GM10266 (cell line): ENCODE measurements around the gene RAB30.

ENCODE experiments used
- DNase-seq: peaks from one replicate; pipeline ENCODE4 v3.0.0; 2012; ENCODE audit errors: extremely low spot score
- TF ChIP-seq, protein P1 (sequence below): IDR thresholded peaks from 2 replicates; pipeline ENCODE4 v1.5.1; 2012; ENCODE audit warnings: mild to moderate bottlenecking, low read depth; ENCODE audit not compliant: control insufficient read depth, insufficient read depth; ENCODE audit errors: missing control alignments

Gene RAB30

DNA sequence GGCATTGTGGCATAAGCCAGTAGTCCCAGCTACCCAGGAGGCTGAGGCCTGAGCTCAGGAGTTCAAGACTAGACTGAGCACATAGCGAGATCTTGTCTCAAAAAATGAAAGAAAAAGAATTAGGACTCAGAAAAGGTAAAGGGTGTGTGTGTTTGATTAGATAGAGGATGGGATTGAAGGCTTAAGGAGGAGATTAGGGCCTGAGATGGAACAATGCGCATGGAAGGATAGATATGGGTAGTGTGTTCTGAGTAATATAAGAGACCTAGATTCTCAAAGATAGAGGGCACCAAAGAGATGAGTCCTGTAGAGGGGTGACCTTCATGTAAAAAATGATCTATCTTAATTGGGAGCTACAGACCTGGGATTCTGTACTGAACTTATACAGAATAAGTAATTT is 17.3 kb upstream of the RAB30 start:
- DNase-seq = no peak

DNA sequence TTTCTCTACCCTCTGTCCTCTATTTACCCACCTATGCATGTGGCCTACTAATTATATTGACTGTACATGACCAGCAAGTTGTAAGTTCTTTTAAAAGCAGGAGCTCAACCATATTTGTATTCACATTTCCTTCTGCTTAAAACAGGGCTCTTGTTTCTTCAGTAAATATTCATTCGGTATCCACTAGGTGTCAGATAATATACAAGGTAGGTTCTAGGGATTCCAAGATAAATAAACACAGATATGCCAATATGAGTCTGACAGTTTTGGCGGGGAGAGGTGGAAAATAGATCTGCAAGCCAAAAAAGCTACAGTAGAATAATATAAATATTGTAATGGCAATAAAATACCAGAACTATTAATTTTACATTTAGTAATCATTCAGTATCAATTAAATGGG is 15.3 kb upstream of the RAB30 start:
- no peak for DNase-seq

More for the DNA sequence above, 17.3 kb upstream of the RAB30 start:
- TF ChIP-seq, protein P1, sequence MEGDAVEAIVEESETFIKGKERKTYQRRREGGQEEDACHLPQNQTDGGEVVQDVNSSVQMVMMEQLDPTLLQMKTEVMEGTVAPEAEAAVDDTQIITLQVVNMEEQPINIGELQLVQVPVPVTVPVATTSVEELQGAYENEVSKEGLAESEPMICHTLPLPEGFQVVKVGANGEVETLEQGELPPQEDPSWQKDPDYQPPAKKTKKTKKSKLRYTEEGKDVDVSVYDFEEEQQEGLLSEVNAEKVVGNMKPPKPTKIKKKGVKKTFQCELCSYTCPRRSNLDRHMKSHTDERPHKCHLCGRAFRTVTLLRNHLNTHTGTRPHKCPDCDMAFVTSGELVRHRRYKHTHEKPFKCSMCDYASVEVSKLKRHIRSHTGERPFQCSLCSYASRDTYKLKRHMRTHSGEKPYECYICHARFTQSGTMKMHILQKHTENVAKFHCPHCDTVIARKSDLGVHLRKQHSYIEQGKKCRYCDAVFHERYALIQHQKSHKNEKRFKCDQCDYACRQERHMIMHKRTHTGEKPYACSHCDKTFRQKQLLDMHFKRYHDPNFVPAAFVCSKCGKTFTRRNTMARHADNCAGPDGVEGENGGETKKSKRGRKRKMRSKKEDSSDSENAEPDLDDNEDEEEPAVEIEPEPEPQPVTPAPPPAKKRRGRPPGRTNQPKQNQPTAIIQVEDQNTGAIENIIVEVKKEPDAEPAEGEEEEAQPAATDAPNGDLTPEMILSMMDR = no peak

DNA sequence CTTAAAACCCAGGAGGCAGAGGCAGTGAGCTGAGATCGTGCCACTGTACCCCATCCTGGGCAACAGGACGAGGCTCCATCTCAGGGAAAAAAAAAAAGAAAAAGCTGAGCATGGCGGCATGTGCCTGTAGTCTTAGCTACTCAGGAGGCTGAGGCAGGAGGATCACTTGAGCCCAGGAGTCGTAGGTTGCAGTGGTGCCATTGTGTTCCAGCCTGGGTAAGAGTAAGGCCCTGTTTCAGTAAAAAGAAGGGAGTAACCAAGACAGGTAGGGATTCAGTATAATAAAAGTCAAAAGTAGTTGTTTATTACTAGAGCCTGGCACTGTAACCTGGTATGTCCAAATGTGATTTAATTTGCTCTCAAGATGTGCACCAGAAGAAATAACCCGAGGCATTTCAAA is 8.1 kb upstream of the RAB30 start:
- TF ChIP-seq, protein P1 = no peak
- DNase-seq = no peak

More for the DNA sequence above, 15.3 kb upstream of the RAB30 start:
- TF ChIP-seq, protein P1 = no peak

DNA sequence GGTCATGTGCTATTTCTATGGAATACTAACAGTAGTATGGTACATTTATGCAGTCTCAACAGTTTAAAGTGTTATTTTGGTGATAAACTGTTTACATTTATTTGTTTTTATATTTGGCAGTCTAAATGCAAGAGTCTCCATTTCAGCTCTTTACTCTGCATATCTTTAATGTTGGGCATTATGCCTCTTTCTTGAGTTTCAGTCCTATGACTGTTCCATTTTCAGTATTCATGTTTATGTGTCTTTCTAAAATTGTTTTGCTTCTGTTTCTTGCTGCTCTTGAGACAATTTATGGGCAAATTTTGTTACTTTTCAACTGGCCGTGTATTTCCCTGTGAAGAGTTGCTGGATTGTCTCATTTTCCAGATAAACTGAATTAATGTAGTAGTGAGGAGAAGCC is 6.6 kb upstream of the RAB30 start:
- DNase-seq = no peak
- TF ChIP-seq, protein P1 = no peak

DNA sequence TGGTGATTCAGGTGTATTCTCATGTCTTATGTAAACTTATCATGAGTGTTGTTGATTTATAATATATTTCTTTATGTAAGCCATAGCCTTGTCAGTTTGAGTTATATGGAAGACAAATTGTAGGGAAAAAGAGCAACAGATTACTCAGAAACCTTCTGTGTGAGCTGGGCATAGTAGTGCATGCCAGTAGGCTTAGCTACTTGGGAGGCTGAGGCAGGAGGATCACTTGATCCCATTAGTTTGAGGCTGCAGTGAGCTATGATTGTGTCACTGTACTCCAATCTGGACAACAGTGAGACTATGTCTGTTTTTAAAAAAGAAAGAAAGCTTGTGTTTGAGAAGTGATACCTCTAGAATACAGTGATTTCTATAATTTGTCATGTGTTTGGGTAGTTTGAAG is 2.2 kb upstream of the RAB30 start:
- TF ChIP-seq, protein P1 = no peak
- DNase-seq = no peak

DNA sequence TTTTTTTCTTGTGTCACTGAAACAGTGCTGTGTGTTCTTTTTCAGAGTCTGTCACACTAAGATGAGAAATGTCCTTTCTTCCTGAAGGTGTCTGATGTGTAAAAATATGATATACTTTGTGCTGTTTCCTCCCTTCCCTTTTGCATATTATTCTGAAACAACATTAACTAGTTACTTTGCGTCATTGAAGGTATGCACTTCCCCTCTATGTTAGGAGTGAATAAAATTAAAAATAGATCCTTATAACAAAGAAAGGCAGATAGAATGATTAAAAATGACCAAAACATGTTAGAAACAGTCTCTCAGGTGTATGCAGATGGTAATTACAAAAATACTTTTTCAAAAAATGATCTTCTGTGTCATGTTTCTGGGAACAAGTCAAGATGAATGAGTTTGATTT is 1.6 kb upstream of the RAB30 start:
- TF ChIP-seq, protein P1 = no peak
- no peak for DNase-seq

DNA sequence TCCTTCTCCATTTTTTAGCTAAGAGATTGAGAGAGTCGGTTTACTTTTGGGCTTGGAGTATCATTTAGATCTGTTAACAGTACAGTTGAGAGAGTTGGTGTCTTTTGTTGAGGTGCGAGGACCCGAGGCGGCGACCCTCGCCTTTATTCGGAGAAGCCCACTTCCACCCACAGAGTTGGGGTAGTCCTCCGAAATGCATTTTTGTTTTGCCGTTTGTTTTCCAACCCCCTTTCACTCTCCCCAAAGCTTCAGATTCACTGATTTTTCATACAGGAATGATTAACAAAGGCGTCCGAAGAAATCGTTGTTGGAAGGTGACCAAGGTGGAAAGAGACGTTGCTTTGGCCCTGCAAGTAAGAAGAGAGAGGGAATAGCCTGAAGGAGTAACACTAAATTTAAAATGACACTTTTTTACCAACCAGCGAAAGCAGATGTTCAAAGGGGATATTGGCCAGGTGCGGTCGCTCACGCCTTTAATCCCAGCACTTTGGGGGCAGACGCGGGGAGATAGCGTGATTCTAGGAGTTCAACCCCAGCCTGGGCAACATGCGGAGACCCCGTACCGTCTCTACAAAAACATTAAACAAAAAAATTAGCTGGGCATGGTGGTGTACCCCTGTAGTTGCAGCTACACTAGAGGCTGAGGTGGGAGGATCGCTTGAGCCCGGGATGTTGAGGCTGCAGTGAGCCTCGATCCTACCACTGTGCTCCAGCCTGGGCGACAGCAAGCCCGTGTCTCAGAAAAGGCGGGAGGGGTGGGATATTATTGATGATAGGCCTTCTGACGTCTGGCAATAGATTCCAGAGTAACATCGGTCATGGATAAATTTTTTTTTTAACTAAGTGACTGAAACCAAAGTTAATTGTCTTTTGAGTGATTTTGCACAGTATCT is 899 bp upstream of the RAB30 start:
- DNase-seq = no peak

More for the DNA sequence above, 899 bp upstream of the RAB30 start:
- TF ChIP-seq, protein P1 = no peak
